ENCODE results near the gene RNF157. TPM values are rescaled to one million over a fixed set of nuclear protein-coding genes. Genes with fewer than 3 reads are reported as not detected.

RNF157 gene
- total RNA-seq, 4 donors from 2014 or later, result 8.1 to 67.1 (median 23.9) TPM

DNA sequence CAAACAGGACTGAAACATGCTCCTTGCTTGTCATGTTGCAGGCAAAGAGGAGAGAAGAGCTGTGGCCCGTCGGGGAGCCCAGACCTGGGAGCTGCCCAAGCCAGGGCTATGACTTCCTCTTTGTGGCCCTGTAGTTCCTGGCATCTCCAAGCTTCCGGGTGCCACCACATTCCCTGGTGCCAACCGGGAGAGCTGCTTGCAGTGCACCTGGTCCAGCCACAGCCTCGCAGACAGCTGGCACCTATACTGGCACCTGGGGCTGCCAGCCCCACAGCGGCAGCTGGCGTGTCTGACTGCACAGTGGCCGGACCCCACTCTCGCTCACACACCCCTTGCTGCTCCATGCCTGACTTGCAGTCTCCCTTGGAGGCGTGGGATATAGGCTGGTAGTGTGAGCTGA is 62.2 kb downstream of the RNF157 start:
- TF ChIP-seq, protein P1, sequence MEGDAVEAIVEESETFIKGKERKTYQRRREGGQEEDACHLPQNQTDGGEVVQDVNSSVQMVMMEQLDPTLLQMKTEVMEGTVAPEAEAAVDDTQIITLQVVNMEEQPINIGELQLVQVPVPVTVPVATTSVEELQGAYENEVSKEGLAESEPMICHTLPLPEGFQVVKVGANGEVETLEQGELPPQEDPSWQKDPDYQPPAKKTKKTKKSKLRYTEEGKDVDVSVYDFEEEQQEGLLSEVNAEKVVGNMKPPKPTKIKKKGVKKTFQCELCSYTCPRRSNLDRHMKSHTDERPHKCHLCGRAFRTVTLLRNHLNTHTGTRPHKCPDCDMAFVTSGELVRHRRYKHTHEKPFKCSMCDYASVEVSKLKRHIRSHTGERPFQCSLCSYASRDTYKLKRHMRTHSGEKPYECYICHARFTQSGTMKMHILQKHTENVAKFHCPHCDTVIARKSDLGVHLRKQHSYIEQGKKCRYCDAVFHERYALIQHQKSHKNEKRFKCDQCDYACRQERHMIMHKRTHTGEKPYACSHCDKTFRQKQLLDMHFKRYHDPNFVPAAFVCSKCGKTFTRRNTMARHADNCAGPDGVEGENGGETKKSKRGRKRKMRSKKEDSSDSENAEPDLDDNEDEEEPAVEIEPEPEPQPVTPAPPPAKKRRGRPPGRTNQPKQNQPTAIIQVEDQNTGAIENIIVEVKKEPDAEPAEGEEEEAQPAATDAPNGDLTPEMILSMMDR (IDR thresholded peaks at IDR 0.05; ENCODE audit: low read depth), result no peak

DNA sequence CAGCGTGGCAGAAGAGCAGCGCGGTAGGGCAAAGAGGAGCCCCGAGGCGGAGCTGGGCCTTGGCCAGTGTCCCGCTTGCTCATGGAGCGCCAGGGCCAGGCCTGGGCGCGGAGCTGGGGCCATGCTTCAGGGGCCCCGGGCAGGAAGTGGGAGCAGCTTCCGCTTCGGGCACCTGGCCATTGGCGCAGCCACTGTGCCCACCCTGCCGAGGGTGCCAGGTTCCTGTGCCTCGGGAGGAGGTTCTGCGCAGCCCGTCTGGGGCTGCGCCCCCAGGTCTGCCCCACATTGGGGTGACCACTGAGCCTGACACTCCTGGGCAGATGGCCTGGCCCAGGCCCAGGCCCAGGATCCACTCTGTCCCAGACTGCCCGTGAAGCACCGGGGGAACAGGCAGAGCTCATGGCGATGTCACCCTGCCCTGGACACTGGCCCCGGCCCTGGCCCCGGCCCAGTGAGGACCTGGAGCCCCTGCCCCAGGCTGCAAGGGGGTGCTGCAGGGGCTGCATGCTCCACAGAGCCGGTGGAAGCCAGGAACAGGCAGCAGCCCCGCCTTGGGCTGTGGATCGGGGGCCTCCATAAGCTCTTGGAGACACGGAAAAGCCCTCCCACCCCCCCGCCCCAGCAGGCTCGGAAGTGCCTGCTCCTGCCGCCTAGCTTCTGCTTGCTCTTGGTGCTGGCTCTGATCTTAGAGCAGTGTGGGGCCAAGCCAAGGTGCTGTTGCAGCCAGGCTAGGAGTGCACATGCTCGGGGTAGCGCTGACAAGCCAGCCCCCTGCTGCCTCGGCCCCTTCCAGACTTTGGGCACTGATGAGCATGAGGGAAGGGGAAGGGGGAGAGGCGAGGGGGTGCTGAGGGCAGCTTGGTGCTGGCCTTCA is 63.4 kb downstream of the RNF157 start:
- TF ChIP-seq, protein P1 (IDR thresholded peaks at IDR 0.05; ENCODE audit: low read depth), result no peak

DNA sequence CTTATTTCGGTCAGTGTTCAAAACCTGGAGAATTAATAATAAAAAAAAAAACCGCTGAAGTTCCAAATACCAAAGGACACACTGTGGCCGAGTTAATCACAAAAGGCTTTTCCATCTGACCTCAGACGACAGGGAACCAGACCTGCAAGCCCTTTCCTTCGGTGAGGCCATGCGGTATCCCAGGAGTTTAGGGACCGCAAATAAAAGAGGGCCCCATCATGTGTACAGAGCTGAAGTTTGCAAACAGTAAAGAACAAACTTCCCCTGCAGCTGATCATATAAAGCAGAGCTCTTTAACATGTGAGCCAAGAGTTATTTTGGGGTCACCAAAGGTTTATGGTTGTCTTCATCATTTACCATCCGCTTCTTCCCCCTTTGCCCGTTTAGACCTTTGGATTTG is 66.3 kb downstream of the RNF157 start:
- TF ChIP-seq, protein P1 (IDR thresholded peaks at IDR 0.05; ENCODE audit: low read depth), result no peak

DNA sequence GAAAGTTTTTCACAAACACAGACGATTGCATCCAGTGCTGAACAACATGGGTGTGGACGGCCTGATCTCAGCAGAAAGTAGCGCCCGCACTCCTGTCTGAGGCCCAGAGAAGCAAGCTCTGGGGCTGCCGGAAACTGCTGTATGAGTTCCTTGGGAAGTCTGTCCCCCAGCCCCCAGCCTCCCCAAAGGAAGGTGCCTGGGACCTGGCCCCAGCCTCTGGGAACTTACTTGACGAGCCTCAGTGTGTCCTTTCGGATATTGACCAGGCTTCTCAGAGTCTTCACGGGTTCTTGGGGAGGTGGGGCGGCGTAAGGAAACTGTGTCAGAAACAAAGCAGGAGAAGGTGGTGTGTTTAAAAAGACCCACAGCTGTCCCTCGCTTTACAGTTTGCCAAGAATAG is 66.8 kb downstream of the RNF157 start:
- TF ChIP-seq, protein P1 (IDR thresholded peaks at IDR 0.05; ENCODE audit: low read depth), result no peak

DNA sequence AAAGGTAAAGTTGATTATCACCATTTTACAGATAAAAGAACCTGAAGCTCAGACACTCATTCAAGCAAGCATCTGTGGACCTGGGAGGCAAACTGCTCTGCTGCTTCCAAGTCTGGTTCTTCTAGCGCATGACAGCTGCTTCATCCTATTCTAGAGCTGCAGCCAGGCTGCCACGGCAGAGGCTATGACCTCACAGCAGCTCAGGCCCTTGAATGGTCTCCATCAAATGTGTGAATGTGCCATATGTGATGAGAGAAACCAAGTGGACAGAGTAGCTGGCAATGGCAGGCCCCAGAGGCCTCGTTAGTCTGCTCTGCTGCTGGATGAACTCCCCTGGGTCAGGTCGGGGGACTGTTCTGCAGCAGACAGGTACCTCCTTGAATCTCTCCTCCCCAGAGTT is 68.6 kb downstream of the RNF157 start:
- TF ChIP-seq, protein P1 (IDR thresholded peaks at IDR 0.05; ENCODE audit: low read depth), result no peak

DNA sequence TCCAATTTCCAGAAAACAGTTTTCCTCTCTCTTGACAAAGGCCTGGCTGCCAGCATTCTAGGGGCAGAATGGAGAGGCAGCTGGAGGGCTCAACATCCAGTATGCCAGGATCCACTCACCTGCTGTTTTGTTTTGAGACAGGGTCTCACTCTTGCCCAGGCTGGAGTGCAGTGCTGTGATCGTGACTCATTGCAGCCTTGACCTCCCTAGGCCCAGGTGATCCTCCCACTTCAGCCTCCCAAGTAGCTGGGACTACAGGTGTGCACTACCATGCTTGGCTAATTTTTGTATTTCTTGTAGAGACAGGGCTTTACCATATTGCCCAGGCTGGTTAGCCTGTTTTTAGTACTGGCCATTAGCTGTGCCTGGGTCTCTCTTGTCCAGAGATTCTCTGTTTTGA is 70.2 kb downstream of the RNF157 start:
- TF ChIP-seq, protein P1 (IDR thresholded peaks at IDR 0.05; ENCODE audit: low read depth), result no peak

DNA sequence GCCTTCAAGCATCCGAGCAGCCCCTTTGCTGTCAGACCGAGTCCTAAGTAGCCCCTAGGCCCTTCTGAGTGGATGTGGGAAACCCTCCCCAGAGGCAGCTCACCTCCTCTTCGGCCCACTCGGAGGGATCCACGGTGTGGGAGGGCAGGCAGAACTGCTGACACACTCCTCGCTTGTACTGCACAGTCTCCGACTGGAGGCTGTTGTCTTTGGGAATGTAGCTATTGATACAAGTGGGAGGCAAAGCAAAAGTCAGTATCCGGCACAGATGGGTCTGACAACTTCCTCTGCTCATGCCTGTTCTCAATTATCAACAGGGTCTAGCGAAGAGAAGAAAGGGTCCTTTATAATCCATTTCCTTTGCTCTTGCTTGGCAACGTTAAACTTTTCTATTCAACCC is 73.4 kb downstream of the RNF157 start:
- TF ChIP-seq, protein P1 (IDR thresholded peaks at IDR 0.05; ENCODE audit: low read depth), result no peak
